ENCODE results near the gene SNAI3.

Gene SNAI3

GRCh38 chr16:88631920-88632586, 54.3 kb downstream of the SNAI3 start:
- DNase-seq (ENCODE audit: low read depth), result no peak
- TF ChIP-seq CTCF (conservative IDR thresholded peaks at IDR 0.05; ENCODE audit: low read depth, low read length), result no peak
- no peak overlapping the region for H3K4me3 ChIP-seq (ENCODE audit: low read depth, low read length)

DNA sequence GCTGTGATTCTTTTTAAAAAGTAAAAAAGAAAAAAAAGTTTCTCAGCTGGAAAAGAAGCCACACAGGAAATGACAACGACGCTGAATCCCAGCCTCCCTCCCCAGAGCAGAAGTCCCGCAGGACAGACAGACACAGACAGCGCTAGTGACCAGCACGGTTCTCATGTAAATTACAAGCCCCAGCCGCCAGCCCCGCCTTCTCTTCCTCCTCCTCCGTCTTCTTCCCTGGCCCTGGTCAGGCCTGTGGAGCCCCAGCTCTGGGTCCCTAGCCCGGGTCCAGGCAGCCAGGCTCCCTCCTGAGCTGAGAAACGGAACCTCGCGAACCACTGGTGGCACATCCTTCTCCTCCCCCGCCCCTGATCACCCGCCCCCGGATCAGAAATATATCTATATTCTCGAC, 54.9 kb downstream of the SNAI3 start:
- TF ChIP-seq CTCF (conservative IDR thresholded peaks at IDR 0.05; ENCODE audit: low read depth, low read length), result no peak
- DNase-seq (ENCODE audit: low read depth), result no peak

DNA sequence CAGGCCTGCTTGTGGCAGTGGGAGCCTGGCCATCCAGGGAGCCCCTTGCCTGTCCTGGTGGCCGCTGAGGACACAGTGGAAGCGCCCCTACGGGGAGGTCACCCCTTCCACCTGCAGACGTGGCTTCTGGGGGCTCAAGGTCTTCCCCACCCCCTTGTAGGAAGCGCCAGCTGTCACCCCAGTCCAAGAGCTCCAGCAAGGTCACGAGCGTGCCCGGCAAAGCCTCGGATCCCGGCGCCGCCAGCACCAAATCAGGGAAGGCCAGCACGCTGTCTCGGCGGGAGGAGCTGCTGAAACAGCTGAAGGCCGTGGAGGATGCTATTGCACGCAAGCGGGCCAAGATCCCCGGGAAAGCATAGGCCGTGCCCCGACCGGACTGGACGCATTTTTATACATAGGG, 55.4 kb downstream of the SNAI3 start:
- TF ChIP-seq CTCF (conservative IDR thresholded peaks at IDR 0.05; ENCODE audit: low read depth, low read length), result no peak

More for the DNA sequence above, 54.9 kb downstream of the SNAI3 start:
- H3K4me3 ChIP-seq (ENCODE audit: low read depth, low read length), result no peak overlapping the region

GRCh38 chr16:88630433-88630832, 55.9 kb downstream of the SNAI3 start:
- no peak for TF ChIP-seq CTCF (conservative IDR thresholded peaks at IDR 0.05; ENCODE audit: low read depth, low read length)
- DNase-seq (ENCODE audit: low read depth), result no peak
- H3K4me3 ChIP-seq (ENCODE audit: low read depth, low read length), result no peak overlapping the region

More for the DNA sequence above, 55.4 kb downstream of the SNAI3 start:
- no peak for DNase-seq (ENCODE audit: low read depth)
- H3K4me3 ChIP-seq (ENCODE audit: low read depth, low read length), result no peak overlapping the region

- no peak for DNase-seq (ENCODE audit: low read depth)
- no peak for TF ChIP-seq CTCF (conservative IDR thresholded peaks at IDR 0.05; ENCODE audit: low read depth, low read length)
Measured at GRCh38 chr16:88629835-88630234, 56.5 kb downstream of the SNAI3 start.

DNA sequence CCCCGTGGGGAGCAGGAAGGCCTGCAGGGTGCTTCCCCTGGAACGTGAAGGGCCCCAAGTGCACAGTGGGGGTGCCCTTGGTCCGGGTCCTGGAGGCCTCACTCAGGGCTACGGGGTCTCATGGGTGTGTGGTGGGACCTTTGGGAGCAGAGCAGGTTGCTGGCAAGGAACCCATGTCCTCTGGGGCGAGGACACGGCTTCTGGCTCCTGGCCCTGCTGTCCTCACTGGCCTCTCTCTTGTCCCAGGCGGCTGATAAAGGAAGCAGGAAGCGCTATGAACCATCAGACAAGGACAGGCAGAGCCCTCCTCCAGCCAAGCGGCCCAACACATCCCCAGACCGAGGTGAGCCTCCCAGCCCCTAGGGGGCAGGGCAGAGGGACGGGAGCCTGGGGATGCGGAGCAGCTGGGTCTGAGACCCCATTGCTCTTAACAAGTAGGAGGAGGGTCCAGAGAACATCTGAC, 57.8 kb downstream of the SNAI3 start:
- no peak overlapping the region for H3K4me3 ChIP-seq (ENCODE audit: low read depth, low read length)
- peak; percentile 26 for DNase-seq (ENCODE audit: low read depth)
- peak; percentile 55 for TF ChIP-seq CTCF (conservative IDR thresholded peaks at IDR 0.05; ENCODE audit: low read depth, low read length)

More at GRCh38 chr16:88629835-88630234, 56.5 kb downstream of the SNAI3 start:
- no peak overlapping the region for H3K4me3 ChIP-seq (ENCODE audit: low read depth, low read length)
